NCI-H748 treated with DMSO at 0.1 percent for 48 hours (cell line): Measurements from ENCODE around the gene SLC18A2.

Experiments used
- DNase-seq: peaks from one replicate; lab custom pipeline; 2025; lab: John Stamatoyannopoulos, UW

SLC18A2 gene

DNA sequence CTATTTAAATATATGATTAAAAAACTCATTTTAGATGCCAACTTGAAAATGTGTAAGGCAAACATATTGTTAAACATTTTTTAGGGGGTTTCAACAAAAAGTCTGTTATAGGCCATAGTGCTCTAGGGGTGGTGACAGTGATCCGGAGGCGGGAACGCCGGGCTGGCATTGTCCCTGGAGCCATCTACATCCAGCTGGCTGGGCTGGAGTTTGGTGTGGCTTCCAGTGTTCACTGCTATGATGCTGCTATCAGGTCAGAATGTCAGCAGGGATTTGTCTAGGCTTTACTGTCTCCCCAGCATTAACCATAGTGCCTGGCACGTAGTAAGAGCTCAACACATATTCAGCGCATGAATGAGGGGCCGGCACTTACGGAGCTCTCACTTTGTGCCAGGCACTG, 1.9 kb upstream of the SLC18A2 start:
- no peak for DNase-seq

- no peak for DNase-seq
Measured at GRCh38 chr10:117239721-117240620, 943 bp upstream of the SLC18A2 start.

- no peak for DNase-seq
Measured at GRCh38 chr10:117241541-117242462, 888 bp downstream of the SLC18A2 start.

DNA sequence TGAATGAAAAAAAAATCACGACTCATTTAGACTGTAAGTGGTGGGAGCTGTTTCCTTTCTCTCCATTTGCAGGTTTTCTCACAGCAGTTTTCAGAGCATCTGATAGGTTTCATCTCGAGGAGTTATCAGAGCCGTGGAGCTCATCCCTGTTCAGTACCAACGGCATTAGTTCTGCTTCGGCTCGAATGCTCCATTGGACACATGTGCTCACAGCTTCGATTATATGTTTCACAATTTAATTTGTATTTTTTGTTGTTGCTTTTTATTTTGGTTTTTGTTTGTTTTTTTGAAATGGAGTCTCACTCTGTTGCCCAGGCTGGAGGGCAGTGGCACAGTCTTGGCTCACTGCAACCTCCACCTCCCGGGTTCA, 1.5 kb downstream of the SLC18A2 start:
- DNase-seq, result no peak

GRCh38 chr10:117246997-117247671, 6.2 kb downstream of the SLC18A2 start:
- DNase-seq, result no peak

DNA sequence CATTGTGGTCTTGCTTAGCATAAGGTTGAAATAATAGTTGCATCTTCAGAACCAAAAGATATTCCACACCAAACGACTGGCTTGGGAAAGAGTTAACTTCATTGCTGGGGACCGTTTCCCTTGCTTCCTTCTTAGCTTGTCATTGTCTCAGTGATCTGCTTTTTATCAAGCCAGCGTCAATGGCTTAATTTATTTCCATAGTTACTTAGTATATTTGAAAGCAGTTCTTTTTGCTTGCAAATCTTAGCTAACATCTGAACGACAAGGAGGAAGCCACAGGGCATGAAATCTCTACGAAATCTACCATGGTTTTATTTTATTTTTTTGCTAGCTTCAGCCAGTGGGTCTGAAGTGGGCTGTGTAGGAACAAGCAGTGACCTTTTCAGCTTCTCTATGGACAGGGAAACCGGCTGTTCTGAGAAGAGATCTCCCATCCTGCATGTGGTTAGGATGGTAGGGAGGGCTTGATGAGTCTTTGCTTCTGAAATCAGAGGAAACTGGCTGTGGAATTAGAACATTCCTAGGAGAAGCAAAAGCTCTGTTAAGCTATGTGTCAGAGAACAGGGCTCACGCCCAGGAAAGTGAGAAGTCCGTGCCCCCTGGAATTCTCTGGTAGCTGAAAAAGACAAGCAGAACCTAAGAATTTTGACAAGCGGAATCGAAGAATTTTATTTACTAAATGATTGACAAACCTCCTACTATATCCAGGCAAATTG, 8.0 kb downstream of the SLC18A2 start:
- no peak for DNase-seq

DNA sequence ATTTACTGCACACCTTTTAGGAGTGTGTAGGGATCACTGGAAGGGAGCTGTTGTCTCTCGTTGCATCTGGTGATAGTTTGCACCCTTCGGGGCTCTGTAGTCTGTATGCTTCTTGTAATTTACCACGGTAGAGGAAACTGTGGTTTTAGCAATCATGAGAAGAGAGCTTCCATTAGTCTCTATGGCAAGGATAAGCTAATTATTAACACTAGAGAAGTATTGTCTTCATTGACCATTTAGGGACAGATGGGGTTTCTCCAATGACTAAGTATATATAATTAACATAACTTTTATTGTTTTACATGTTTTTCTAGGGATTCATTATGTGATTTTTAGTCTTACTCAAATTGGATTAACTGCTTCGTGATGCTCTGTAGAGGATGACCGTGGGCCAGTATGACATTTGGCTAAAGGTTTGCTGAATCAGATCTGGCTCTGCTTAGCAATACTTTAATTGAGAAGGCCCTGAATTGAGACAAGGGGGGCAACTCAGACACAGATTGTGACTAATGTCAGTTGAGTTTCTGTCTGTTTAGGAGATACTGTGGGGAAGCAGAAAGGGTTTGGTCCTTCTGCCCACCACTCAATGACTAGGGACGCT, 8.7 kb downstream of the SLC18A2 start:
- DNase-seq, result no peak

DNA sequence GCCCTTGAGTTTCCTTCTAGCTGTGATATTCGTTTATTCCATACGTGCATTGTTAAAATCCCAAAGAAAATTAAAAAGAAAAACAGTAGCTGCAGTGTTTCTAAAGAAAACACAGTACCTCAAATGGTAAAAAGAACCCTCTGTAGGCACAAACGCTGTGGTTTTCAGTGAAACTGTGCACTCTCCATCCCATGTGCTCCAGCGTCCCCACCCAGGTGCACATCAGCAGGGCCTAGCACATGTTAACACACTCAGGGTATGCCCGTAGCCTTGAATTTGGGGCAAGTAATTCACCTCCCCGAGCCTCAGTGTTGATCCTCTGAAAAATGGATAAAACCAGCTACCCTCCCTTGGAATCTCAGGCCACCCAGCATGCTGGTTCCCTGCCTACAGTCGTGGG, 9.5 kb downstream of the SLC18A2 start:
- no peak for DNase-seq

- no peak for DNase-seq
Measured at GRCh38 chr10:117253908-117254307, 13.0 kb downstream of the SLC18A2 start.

DNA sequence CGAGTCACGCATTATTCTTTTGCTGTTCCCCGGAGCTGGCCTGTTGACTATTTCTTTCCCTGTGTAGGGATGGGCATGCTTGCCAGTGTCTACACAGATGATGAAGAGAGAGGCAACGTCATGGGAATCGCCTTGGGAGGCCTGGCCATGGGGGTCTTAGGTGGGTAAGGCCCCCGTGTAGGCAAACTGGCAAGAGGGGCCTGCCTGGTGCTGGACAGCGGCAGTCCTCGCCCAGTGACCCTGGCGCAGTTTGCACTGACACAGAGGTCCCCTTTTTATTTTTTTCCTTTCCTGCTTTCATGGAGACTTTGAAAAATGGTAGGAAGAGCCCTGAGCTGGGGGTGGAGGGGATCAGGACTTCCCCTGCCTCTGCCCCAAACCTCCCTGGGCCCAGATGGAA, 13.4 kb downstream of the SLC18A2 start:
- DNase-seq, result no peak

GRCh38 chr10:117254774-117255735, 14.1 kb downstream of the SLC18A2 start:
- DNase-seq, result no peak

DNA sequence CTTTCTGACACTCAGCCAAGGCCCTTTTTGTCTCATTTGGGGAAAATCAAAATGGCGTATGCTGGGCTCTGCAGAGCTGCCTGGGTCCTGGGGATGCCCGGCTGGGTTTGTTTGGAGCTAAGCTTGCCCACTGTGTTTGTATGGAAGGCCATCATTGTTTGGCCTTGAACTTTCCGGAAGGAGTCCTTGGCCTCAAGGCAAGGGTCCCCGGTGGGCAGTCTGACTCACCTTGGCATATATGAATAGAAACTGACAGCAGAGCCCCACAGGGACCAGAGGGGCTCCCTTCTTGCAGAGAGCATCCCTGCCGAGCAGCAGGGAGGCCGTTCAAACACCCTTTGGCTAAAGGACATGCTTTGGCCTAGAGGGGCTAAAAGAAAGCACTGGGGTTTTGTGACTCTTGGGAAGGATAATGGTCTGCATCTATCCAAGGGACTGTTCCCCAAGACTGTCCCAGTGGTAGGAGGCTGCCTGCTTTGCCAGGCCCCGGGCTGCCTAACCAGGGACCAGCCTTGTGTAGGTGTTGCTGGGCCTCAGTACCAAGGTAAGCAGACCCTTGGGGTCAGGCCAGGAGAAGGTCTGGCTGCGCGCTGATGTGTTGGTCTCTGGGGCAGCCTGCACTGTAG, 15.0 kb downstream of the SLC18A2 start:
- no peak for DNase-seq

DNA sequence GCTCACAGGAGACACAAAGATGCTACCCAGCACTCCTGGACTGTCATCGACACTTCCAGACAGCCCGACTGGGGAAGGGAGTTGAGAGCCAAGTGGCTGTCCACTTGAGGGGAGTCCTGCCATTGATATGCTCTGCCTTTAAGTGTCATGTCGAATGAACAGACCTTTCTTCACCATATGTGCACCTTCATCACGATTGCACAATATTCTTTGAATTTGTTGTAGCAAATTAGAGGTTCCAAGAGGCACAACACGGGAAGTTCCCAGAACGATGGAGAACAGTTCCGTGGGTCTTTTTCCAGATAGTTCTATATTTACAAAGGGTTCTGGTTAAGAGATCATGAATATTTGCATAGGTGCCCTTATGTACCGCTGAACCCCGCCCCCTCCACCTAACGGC, 16.0 kb downstream of the SLC18A2 start:
- DNase-seq, result no peak

GRCh38 chr10:117257721-117258120, 16.8 kb downstream of the SLC18A2 start:
- no peak for DNase-seq

- DNase-seq, result no peak
Measured at GRCh38 chr10:117259279-117259678, 18.4 kb downstream of the SLC18A2 start.

- no peak for DNase-seq
Measured at GRCh38 chr10:117260084-117260483, 19.2 kb downstream of the SLC18A2 start.

DNA sequence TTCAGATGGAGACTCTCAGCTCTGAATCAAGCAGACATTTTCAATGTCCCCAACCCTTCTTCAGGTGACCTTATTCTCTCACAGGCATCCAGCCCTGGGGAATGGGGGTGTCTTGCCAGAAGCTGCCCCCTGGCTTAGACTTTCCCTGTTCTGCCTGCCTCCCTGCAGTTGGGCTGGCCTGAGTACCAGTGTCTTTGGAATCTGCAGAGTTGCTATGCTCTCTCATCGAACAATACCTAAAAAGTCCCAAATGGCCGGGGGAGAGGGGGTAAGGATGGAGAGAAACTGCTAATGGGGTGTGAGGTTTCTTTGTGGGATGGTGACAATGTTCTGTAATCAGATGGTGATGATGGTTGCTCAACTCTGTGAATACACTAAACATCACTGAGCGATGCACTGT, 20.6 kb downstream of the SLC18A2 start:
- DNase-seq, result no peak

DNA sequence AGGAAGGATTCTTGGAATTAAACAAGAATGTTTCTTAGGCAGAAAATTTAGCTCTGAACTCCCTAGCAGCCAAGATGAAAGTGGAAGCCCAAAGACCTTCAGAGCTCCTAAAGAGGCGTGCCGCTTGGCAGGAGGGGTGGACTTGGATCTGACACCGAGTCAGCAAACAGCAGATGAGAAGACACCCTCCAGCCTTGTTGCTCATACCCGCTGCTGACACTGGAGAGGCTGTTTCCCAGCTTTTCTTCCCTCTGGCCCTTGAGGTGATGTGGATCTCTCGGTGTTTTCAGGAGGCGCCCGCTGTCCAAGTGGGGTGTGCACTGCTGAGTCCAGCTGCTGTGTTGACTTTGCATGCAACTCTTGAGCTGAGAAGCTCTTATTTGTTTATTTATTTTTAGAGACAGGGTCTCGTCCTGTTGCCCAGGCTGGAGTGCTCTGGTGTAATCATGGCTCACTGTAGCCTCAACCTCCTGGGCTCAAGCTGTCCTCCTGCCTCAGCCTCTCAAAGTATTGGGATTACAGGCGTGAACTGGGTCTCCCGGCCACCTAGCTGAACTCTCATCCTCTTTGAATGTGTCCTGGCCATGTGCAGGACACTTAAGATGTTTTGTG, 21.5 kb downstream of the SLC18A2 start:
- DNase-seq, result no peak

DNA sequence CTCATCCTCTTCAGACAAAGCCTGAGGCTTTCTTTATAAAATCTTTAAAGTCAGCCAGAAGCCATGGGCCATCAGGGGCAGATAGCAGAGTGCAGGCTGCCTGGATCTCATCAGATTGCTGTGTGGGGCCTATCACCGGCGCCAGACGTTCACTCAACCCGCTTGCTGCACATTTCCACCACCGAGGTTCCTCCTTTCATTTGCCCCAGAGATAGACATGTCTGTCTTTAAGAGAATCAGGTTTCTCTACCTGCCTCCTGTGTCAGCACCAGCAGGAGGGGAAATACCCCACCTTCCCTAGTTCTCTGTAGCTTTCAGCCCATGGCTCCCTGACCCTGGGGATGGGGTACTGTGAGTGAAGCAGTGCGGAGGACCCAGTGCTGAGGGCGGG, 22.0 kb downstream of the SLC18A2 start:
- DNase-seq, result no peak
